ENCODE measurements around the gene OR4C13. TPM values are rescaled to one million over a fixed set of nuclear protein-coding genes. Genes with fewer than 3 reads are reported as not detected.
"Not testable (repeated sequence)": the region's sequence is repeated elsewhere in the genome, so short reads cannot be mapped to it uniquely, and the experiment has no call there.

The OR4C13 gene
- not detected for polyA plus RNA-seq

DNA sequence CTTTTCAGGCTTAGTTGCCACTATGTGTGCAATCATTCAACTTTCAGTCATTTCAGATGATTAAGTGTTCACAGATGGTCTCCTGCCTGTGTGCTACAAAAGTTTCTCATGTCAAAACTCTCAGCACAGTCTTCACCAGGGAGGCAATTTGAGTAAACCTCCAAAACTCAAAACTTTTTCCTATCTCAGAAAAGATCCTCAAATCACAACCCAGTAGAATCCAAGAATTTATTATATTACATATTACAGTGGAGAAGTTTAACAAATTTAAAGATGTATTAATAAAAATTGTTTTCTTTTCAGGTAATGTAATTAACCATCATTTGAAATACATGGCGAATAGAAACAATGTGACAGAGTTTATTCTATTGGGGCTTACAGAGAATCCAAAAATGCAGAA is at the start of gene OR4C13:
Gene OR4C13, plus strand, starts transcription at position 301 of the 400 bp plus-strand sequence. Its CDS starts 32 bp downstream, at position 333.
- 76 to 88% (median 78%) methylated on average over 1 of the region's 1 CpG for WGBS, 3 donors
- no peak within 1 kb of the TSS for H3K27ac ChIP-seq (ENCODE audit: low read depth, low read length)

DNA sequence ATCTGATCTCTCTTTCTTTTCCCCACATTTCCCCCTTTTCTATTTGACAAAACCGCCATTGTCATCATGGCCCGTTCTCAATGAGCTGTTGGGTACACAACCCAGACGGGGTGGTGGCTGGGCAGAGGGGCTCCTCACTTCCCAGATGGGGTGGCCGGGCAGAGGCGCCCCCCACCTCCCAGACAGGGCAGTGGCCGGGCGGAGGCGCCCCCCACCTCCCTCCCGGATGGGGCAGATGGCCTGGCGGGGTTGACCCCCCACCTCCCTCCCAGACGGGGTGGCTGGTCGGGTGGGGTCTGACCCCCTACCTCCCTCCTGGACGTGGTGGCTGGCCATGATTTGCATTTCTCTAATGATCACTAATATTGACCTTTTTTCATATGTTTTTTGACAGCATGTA is 40.7 kb upstream of the OR4C13 start:
- 72 to 84% (median 77%) methylated on average over 13 of the region's 13 CpGs for WGBS, 3 donors
- not testable (repeated sequence) for H3K27ac ChIP-seq (ENCODE audit: low read depth, low read length)

DNA sequence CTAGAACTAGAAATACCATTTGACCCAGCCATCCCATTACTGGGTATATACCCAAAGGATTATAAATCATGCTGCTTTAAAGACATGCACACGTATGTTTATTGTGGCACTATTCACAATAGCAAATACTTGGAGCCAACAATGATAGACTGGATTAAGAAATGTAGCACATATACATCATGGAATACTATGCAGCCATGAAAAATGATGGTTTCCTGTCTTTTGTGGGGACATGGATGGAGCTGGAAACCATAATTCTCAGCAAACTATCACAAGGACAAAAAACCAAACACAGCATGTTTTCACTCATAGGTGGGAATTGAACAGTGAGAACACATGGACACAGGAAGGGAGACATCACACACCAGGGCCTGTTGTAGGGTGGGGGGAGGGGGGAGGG is 3.5 kb upstream of the OR4C13 start:
- WGBS, 3 donors, result 42 to 81% (median 63%) methylated on average over 1 of the region's 1 CpG
- not testable (repeated sequence) for H3K27ac ChIP-seq (ENCODE audit: low read depth, low read length)

DNA sequence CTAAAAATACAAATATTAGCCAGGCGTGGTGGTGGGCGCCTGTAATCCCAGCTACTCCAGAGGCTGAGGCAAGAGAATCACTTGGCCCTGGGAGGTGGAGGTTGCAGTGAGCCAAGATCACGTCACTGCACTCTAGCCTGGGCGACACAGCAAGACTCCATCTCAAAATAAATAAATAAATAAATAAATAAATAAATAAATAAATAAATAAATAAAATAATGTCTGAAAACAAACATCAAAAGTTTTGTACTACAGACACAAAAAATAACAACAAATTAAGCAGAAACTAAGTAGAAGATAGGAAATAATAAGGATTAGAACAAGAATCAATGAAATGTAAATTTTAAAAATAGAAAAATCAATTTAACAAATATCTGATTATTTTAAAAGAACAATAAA is 21.2 kb downstream of the OR4C13 start:
- not testable (repeated sequence) for H3K27ac ChIP-seq (ENCODE audit: low read depth, low read length)
- 77 to 94% (median 89%) methylated on average over 4 of the region's 4 CpGs for WGBS, 3 donors

DNA sequence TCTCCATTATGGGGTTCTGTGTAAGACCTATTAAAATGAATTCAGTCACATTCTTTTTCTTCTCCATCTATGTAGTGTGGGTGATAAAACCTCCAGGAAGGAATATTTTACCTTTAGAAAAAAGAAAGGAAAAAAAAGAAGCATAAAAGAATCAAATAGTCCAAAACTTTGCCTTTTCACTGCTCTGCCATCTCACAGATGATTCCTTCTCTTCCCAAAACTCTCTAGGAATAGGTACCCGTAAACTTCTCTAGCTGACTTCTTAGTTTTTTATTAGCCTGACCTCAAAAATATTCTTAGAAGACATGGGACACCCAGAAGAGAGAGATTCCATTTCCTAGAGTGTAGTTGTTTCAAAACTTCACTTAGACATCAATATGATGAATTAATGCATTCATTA is 30.2 kb downstream of the OR4C13 start, which contains the start of gene OR4C12:
Gene OR4C12, minus strand, starts transcription at position 101 of the 400 bp plus-strand sequence. Its CDS starts 34 bp downstream, at position 67.
- not testable (repeated sequence) for H3K27ac ChIP-seq (ENCODE audit: low read depth, low read length)
- WGBS, 3 donors, result 34 to 52% (median 42%) methylated on average over 1 of the region's 1 CpG

DNA sequence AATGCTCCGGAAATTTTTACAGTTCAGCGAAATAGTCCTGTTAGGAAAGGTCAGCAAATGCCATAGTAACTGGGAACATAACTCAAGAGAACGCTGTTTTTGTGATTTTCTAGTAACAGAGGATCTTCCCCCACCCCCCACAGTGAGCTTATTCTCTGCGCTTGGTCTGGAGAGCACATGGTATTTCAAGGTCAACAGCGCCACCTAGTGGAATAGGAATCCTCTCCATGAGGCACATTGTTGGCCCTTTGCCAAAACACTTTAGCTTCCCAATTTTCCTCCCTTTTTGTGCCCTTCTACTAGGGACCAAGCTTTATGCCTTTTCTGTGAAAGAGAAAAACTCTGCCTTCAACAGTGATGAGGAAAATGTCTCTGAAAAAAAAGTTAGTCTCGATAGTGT is 43.4 kb downstream of the OR4C13 start:
- WGBS, 3 donors, result 34 to 42% (median 40%) methylated on average over 6 of the region's 6 CpGs
- no peak overlapping the region for H3K27ac ChIP-seq (ENCODE audit: low read depth, low read length)

Other genes with a start within 250 kb of the OR4C13 start
- gene OR4C12, start 30.1 kb downstream of the OR4C13 start, polyA plus RNA-seq, result not detected
- not detected for gene OR4C45, start 80.5 kb downstream of the OR4C13 start, polyA plus RNA-seq